Inflammatory macrophage treated with lipopolysaccharide for 4 hours (primary cell): ENCODE data around the gene CENPC.
"Not testable (repeated sequence)": the region's sequence is repeated elsewhere in the genome, so short reads cannot be mapped to it uniquely, and the experiment has no call there.

Experiments used
- DNase-seq: peaks from one replicate; pipeline ENCODE4 v3.0.0-alpha.2; 2020

The CENPC gene

DNA sequence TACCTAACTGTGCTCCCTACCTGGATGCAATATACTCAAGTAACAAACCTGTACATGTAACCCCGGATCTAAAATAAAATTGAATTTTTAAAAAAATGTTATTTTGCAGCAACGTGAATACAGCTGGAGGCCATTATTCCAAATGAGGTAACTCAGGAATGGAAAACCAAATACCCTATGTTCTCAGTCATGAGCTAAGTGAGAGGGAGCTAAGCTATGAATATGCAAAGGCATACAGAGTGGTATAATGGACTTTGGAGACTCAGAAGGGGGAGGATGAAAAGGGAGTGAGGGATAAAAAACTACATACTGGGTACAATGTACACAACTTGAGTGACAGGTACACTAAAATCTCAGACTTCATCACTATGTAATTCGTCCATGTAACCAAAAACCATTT is 78.6 kb downstream of the CENPC start:
- DNase-seq = no peak

DNA sequence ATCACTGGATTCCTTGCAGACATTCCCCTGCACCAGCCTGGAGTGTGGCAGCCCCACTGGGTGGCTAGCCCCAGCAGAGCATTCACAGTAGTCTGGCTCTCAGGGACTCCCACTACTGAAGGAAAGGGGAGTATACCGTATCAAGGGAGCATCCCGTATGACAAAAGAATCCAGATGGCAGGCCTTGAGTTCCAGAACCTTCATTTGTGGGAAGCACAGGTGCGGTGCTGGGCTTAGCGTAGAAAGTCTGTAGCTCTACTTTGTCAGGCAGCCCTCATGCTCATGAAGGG is 79.6 kb downstream of the CENPC start:
- DNase-seq = no peak

DNA sequence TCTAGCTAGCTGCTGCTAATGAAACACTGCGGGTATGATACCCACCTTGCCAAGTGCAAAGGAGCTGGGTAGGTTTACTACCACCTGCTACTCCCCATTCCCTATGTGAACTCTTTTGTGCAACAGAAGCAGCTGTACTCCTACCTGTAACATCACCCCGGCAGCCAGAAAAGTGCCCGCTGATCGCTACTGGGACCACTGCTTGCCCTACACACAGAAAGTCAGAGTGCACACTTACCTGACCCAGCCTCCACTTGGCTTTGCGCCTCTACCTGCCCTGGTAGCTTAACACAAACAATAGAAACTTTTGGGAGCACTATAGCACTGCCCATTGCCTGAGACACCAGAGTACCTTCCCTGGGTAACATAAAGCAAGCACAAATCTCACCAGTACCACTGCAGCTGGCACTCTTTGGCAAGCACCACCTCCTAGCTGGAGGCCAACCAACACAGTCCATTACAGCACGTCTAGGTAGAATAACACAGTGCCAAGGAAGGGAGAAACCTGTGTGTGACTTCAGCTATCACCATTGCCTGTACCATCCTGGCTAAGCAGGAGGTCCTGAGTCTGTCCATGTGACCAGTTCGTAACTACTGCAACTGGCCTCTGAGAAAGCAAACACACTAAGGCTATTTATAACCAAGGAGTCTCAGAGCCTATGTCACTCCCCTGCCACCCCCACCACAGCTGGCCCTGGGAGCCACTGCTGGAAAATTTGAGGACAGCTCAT is 80.1 kb downstream of the CENPC start:
- DNase-seq = no peak

DNA sequence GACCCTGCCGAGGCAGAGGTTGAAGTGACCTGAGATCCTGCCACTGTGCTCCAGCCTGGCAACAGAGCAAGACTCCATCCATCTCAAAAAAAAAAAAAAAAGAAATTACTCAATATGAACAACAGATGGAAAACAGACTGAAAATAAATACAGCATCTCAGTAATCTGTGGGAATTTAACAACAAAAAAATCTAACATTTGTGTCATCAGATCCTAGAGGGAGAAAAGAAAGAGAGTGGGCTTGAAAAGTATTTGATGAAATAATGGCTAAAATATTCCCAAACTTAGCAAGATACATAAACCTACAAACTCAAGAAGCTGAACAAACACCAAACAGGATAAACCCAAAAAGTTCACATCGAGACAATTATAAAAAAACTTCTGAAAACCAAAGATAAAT is 84.7 kb downstream of the CENPC start:
- no peak for DNase-seq

DNA sequence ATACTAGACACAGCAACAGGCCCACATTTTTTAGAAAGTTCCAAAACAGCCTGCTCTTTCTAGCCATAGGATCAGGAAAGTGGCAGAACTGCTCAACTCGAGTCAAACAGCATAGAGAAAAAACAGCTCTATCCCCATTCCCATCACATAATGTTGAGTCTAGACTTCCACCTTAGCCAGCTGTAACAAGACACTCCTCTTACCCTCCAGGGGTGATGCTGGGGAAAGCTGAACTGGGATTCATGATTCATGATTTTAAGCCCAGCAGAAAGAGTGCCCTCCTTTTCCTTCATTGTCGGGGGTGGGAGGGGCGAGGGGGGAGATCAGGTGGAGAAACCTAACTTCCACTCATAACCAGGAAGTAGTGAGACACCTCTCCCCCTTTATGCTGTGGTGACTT is 86.1 kb downstream of the CENPC start:
- no peak for DNase-seq

DNA sequence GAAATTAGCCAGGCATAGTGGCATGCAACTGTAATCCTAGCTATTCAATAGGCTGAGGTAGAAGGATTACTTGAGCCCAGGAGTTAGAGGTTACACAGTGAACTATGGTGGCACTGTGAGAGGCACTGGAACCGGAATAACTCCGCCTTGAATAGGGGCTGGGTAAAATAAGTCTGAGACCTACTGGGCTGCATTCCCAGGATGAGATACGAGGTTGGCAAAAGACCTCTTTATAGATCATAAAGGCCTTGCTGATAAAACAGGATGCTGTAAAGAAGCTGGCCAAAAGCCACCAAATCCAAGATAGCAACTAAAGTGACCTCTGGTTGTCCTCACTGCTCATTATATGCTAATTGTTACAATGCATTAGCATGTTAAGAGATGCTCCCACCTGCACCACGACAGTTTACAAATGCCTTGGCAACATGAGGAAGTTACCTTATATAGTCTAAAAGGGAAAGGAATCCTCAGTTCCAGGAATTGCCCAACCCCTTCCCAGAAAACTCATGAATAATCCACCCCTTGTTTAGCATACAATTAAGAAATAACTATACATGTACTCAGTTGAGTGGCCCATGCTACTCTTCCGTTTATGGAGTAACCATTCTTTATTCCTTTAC is 88.6 kb downstream of the CENPC start:
- DNase-seq = no peak

DNA sequence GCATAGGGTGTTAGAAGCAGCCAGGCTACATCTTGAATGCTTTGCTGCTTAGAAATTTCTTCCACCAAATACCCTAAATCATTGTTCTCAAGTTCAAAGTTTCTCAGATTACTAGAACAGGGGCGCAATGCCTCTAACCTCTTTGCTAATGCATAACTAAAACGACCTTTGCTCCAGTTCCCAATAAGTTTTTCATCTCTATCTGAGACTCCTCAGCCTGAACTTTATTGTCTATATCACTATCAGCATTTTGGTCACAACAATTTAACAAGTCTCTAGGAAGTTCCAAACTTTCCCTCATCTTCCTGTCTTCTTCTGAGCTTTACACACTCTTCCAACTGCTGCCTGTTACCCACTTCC is 92.5 kb downstream of the CENPC start:
- not testable (repeated sequence) for DNase-seq

DNA sequence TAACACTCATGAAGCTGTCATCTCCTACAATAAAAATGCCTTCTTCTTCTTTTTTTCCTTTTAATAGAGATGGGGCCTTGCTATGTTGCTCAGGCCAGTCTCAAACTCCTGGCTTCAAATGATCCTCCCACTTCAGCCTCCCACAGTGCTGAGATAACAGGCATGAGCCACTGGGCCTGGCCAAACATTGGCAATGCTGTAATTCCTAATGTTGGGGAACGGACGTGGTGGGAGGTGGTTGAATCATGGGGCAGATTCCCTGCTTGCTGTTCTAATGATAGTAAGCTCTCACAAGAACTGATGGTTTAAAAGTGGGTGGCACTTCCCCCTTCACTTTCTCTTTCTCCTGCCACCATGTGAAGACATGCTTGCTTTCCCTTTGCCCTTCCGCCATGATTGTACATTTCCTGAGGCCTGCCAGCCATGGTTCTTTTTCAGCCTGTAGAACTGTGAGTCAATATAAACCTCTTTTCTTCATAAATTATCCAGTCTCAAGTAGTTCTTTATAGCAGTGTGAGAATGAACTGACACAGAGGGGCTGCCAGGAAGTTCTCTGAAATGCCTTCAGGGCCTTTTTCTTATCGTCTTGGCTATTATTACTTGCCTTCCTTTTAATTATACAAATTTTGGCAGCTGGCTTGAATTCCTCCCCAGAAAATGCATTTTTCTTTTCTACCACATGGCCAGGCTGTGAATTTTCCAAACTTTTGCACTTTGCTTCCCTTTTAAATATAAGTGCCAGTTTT is 93.0 kb downstream of the CENPC start:
- peak; percentile 94 for DNase-seq

DNA sequence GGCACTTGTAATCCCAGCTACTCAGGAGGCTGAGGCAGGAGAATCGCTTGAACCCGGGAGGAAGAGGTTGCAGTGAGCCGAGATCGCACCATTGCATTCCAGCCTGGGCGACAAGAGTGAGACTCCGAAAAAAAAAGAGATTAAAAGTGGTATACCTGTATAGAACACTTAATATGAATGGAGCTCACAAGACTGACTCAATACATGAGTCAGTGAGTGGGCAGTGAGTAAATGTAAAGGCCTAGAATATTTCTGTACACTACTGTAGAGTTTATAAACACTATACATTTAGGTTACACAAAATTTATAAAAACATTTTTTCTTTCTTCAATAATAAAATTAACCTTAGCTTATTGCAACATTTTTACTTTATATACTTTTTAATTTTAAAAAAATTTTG is 93.8 kb downstream of the CENPC start:
- DNase-seq = peak; percentile 26

DNA sequence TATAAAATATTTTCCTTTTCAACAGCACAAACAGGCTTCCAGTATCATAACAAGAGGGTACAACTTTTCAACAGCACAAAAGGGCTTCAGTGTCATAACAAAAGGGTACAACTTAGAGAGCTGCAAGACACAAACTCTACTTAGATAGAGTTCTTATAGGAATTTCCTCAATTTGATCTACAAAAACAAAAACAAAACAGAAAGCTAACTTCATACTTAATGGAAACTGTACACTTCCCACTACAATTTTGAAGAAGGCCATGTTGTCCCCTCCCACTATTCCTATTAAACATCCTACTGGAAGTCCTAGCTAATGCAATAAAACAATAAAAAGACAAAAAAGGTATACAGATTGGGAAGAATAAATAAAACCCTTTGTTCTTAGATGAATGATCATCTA is 96.7 kb downstream of the CENPC start:
- peak; percentile 68 for DNase-seq

DNA sequence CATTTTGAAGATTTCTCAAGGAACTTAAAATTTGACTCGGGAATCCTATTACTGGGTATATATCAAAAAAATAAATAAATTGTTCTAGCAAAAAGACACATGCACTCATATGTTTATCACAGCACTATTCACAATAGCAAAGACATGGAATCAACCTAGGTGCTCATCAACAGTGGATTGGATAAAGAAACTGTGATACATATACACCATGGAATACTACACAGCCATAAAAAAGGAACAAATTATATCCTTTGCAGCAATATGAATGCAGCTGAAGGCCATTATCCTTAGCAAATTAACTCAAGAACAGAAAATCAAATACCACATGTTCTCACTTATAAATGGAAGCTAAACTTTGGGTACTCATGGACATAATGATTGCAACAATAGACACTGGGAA is 97.4 kb downstream of the CENPC start:
- DNase-seq = no peak

DNA sequence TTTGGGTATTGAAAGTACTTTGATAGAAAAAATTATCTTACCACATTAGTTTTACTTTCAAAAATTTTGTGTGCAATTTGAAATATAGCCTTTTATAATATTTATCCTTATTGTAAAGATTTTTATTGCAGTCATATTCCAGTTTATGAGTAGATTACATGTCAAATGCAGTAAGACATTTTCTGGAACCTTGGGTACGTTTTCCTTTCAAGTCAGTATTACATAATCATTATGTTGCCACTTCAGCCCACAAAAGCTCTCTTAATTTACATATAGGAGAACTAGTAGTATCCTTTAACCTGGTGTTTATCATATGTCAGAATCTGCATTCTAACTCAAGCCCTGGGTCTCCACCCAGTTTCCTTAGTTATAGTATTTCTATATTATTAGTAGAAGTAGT is 98.5 kb downstream of the CENPC start:
- DNase-seq = peak; percentile 44

DNA sequence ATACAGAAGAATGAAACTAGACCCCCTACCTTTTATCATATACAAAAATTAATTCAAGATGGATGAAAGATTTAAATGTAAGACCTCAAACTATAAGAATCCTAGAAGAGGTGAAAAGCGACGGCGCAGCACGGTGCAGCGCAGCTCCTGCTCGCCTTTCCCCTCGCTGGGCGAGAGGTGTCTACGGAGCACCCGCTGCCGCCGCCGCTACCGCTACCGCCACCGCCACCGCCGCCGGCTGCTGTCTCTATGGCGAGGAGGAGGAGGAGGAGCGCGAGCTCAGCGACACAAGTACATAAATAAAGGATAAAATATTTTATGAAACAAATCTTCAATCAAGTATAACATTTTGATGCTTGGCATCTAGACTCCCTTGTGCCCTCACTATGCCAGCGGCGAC is 99.4 kb downstream of the CENPC start:
- not testable (repeated sequence) for DNase-seq

DNA sequence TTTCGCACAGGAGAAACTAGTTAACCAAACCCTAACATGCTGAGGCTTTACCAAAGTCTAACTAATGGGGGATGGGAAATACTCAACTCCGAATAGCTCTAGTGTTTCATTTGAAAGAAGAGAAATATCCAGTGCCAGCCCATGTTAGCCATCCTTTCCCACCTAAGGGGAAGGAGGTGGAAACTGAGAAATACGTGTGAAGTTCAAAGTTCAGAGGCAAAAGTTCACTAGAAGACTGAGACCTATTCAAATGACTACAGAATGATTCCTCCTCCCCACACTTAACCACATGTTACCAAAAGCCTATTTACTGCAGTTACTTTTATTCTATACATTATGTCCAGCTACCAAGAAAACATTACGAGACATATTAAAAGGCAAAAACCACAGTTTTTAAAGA is 106.3 kb downstream of the CENPC start:
- DNase-seq = no peak

DNA sequence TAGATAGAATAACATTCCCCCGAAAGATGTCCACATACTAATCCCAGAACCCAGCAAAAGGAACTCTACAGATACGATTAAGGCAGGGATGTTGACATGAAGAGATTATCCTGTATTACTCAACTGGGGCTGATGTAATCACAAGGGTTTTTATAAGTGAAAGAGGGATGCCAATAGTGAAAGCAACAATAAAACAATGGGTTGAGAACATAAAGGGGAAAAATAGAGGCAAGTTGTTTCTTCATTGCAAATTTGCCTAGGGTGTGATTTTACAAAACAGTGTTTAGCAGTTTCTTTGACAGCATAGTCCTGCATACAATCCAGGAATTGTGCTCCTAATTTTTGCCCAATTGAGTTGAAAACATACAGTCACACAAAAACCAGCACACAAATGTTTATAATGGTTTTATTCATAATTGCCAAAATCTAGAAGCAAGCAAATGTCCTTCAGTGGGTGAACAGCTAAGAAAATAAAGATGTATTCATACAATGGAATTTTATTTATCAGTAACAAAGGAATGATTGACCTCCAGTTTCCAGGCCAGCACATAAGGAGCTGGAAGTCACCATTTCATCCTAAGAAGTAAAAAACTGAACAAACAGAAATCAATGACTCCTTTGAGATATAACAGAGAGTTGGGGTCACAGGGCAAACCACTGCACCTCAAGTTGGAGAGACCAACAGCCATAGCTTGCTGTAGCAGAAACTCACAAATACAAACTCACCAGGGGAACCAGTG is 107.2 kb downstream of the CENPC start:
- peak; percentile 87 for DNase-seq

DNA sequence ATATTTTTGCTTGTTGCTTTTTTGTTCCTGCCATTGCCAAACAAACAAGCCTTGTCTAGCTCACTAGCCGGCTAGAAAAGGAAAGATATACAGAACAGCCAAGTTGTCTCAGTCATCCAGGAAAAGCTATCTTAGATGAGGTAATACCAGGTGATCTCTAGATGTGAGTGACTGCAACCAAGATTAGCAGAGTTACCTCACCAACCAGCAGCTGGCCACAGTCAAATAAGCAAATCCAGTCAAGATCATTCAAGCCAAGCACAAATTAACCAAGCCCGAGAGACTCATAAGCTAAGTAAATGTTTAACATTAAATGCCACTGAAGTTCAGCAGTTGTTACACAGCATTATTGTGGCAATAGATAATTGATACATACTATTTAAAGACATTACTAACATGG is 108.6 kb downstream of the CENPC start:
- no peak for DNase-seq

DNA sequence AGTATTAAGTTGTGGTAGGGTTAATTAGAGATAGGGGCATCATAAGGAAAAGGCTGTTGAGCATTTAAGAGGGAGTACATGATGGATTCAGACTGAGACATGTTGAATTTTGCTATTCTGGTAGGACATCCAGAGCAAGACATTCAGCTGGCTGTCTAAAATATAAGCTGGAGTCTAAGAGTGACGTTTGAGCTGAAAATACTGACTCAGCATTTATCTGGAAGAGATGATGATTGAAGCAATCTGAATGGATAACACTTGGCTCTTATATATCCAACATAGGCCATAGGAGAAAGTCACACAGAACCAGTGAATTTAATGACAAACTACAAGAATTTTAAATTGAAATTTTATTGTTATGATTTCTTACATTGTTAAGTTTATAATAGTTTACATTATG is 114.3 kb downstream of the CENPC start:
- DNase-seq = no peak

DNA sequence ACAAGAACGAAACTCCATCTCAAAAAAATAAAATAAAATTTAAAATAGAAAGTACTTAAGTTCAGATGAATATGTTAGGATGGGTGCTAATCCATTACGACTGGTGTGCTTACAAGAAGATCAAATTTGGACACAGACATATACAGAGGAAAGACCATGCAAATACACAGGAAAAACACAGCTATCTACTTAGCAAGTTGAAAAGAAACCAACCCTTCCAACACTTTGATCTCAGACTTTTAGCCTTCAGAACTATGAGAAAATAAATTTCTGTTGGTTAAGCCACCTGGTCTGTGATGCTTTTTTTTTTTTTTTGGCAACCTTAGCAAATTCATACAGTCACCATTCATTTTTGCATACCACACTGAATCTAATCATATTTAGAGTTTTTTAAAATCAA is 116.5 kb downstream of the CENPC start:
- no peak for DNase-seq
